HG03139 (cell line): ENCODE data around the gene PKP3.
"Not testable (repeated sequence)": the region's sequence is repeated elsewhere in the genome, so short reads cannot be mapped to it uniquely, and the experiment has no call there.

ENCODE experiments used
- ATAC-seq: cut with Tn5 transposase; IDR thresholded peaks from one replicate; pipeline ENCODE4 v1.9.1; 2021; ENCODE audit not compliant: unreplicated experiment

Gene PKP3, protein sequence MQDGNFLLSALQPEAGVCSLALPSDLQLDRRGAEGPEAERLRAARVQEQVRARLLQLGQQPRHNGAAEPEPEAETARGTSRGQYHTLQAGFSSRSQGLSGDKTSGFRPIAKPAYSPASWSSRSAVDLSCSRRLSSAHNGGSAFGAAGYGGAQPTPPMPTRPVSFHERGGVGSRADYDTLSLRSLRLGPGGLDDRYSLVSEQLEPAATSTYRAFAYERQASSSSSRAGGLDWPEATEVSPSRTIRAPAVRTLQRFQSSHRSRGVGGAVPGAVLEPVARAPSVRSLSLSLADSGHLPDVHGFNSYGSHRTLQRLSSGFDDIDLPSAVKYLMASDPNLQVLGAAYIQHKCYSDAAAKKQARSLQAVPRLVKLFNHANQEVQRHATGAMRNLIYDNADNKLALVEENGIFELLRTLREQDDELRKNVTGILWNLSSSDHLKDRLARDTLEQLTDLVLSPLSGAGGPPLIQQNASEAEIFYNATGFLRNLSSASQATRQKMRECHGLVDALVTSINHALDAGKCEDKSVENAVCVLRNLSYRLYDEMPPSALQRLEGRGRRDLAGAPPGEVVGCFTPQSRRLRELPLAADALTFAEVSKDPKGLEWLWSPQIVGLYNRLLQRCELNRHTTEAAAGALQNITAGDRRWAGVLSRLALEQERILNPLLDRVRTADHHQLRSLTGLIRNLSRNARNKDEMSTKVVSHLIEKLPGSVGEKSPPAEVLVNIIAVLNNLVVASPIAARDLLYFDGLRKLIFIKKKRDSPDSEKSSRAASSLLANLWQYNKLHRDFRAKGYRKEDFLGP

DNA sequence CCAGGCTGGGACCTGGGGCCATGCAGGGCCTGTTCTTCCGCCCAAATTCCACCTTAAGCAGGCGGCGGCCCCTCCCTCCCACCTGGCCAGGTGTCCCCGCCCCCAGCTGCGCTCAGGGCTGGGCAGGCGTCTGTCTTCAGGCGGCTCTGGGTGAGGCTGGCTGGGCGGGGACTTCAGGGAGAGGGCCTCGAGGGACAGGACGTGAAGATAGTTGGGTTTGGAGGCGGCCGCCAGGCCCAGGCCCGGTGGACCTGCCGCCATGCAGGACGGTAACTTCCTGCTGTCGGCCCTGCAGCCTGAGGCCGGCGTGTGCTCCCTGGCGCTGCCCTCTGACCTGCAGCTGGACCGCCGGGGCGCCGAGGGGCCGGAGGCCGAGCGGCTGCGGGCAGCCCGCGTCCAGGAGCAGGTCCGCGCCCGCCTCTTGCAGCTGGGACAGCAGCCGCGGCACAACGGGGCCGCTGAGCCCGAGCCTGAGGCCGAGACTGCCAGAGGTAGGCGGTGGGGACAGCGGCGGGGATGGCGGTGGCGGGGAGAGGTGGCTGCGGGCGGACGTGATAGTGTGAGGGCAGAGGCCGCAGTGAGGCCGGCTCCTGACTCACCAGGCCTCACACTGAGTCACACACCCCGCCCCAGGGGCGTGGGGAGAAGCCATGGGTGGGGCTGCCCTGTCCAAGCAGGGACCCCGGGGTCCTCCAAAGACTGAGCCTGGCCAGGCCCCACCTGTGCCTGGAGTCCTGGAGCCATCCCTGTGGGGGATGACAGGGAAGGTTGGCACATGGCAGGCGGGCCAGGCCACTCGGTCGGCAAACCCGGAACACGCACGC, at the start of gene PKP3:
PKP3 (plus strand) TSS at position 176 of the 824 bp plus-strand sequence; CDS start at position 260, 84 bp downstream.
- no peak for ATAC-seq

DNA sequence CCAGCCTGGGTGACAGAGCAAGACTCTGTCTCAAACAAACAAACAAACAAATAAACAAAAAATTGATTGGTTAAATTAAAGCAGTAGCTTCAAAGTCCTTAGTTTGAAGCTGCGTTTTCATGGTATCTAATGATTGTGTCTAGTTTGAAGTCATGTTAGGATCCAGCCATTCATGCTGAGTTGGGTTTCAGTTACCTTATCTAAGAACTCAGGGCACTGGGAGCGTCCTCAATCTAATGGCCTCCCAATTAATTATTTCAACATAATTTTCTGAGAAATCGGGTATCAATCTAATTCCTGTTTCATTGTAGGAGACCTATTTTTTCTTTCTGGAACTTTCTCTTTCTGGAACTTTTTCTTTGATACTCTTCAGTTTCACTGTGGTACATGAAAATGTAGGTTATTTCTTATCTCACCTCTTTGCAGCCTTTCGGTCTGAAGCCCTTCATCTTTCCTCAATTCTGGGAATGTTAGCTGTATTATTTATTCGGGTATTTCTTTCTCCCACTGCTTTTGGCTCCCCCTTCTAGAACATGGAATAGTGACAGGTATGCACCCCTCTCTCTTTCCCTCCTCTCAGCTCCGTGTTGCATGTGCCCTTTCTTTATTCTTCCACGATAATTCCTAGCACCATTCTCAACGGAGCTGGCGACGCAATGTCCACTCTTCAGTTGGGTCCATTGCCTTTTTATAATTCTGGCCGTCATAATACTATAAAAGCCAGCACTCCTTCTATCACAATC, 49.0 kb upstream of the PKP3 start:
- no peak for ATAC-seq

DNA sequence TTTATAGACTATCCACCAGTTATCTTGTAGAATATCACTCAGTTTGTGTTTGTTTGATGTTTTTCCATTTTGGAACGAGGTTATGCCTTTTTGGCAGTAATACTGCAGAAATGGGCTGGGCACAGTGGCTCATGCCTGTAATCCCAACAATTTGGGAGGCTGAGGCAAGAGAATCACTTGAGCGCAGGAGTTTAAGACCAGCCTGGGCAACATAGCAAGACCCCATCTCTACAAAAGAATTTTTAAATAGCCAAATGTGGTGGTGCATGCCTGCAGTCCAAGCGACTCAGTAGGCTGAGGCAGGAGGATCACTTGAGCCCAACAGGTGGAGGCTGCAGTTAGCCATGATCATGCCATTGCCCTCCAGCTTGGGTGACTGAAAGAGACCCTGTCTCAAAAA, 47.5 kb upstream of the PKP3 start:
- no peak for ATAC-seq

DNA sequence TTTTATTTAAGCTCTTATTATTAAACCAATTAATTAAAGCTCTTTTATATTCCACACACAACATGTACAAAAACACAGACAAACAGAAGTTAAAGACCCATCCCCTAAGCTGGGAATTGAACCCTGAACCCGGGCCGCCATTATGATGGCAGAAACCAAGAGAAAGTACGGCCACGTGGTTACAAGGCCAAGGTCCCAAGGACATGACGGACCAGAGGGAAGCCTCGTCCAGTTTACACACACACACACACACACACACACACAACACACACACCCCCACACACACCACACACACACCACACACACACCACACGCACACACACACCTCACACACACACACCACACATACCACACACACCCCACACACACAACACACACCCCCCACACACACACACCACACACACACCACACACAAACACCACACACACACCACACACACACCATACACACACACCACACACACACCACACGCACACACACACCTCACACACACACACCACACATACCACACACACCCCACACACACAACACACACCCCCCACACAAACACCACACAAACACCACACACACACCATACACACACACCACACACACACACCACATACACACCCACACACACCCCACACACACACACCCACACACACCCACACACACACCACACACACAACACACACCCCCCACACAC, 44.6 kb upstream of the PKP3 start:
- ATAC-seq, result not testable (repeated sequence)

DNA sequence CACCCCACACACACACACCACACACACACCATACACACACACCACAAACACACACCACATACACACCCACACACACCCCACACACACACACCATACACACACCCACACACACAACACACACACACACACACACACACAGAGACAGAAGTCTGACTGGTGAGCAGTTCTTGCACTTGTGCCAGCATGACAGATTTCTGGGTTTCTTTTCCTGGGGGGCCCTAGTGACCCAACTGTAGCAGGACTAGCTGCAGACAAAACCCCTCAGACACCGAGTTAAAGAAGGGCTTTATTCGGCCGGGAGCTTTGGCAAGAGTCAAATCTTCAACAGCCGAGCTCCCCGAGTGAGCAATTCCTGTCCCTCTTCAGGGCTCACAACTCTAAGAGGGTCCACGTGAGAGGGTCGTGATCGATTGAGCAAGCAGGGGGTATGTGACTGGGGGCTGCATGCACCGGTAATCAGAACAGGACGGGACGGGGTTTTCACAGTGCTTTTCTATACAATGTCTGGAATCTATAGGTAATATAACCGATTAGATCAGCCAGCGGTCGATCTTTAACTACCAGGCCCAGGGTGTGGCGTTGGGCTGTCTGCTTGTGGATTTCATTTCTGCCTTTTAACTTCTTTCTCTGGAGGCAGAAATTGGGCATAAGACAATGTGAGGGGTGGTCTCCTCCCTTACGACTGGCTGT, 43.8 kb upstream of the PKP3 start:
- not testable (repeated sequence) for ATAC-seq

DNA sequence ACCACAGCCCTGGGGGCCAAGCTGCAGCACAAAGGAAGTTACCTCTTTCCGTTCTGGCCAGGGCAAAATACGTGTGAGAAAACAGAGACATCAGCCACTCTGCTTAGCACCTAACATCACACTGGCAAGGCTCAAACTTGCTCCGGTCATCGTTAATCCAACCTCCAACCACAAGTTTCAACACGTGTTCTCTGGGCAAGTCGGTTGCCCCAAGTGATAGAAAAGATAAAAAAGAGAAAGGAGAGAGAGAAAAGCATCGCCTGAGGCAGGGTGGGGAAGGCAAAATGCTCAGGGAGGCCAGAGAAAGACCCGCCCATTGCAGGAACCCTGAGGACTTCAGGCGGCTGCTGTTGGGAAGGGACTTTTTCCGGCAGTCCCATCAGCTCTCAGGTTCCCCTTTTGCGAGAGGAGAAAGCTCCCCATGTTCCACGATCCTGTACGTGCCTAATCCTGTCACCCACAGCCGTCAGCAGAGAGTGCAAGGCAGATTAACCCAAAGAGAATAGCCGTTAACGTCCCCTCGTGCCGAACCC, 43.2 kb upstream of the PKP3 start:
- no peak for ATAC-seq

DNA sequence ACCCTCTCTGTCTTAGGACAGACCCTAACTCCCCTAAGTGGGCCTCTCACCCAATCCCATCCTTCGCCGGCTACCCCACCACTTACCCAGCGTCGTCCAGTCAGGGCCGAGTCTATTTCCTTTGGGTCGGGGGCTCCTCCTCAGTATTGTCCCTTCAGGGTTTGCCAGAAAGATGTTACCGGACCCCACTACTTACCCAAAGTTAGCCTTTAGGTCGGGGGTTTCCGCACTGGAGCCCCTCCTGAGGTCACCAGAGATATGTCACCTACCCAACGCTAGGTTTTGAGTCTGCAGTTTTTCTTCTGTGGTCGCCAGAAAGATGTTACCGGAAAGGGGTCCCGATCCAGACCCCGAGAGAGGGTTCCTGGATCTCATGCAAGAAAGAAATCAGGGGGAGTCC, 42.6 kb upstream of the PKP3 start:
- no peak for ATAC-seq

DNA sequence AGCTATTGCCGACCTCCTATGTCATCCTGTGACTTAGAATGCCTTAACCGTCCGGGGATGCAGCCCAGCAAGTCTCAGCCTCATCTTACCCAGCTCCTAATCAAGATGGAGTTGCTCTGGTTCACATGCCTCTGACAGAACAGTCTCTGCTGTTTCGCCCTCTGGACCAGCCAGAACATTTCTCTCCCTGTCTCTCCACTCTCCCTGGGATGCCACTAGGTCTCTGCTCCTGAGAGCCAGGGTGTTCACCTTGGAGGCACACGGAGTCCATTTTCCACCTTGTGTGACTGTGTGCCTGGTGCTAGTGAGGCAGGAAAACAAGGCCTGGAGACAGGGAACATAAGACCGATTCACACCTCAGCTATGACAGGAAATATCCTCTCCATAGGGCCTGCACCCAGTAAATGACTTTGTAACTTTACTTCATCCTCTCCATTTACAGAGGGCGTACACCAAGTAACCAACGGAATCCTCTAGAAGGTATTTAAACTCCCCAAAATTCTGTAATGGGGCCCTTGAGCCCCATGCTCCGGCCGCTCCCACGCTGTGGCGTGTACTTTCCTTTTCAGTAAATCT, 41.5 kb upstream of the PKP3 start:
- ATAC-seq, result no peak

DNA sequence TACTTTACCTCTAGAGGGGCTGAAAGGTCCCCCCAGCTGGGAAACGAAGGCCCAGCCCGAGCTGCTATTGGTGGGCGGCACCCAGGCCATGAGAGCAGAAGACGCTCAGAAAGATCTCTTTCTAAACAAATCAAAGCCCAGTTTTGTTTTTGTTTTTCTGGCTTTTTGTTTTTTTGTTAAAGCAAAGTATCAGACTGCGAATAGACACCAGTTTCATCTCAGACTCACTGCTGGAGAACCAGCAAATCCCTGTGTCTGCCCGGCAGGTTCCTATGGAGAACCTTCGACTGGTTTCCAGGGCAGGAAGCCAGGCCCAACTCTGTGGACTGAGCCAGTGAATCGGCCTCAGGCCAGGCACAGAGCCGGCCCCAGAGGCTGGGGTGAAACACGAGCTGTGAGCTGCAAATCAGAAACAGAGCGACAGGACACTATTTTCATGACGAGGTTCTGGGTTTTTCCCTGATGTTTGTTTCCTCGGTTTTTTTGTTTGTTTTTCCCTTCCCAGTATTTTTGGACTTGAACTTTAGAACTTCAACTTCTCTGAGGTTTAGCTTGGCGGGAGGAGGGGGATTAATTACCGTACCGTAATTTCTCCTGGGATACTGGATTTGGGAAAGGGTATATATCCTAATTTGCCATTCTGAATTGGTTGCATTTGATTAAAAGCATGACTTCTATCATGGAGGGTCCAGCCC, 40.7 kb upstream of the PKP3 start:
- ATAC-seq, result no peak

DNA sequence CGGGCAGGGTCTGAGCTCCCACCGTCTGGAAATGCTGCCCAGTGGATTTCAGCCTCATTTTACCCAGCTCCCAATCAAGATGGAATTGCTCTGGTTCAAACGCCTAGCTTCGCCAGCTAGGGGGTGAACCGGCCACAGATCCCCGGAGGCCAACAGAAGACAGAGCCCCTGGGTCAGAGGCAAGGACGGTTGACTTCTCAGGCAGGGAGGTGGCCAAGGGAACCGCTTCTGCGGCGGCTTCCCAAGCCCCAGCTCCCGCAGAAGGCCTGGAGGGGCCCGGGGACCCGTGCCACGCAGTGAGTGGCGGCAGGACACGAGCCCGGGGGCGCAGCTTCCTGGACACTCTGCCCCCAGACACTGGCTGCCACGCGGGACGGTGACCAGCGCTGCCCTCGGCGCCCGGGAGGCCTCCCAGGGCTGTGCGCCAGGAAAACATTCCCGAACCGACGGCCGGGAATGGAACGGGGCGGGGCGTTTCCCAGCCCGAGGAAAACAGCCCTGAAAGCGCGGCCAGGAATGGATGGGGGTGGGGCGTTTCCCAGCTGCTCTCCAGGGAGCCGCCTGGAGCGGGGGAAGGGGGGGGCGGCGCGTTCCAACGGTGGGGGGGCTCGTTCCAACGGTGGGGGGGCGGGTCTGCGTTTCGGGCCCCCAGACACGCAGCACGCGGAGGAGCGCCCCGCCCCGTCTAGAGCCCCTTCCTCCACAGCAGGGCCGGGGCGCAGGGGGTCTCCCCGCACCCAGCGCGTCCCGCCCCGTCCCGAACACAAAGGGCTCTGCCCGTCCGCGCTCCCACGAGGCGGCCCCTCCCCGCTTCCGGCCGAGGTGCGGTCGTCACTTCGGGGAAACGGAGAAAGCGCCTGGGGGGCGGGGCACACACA, 38.2 kb upstream of the PKP3 start:
- ATAC-seq, result no peak

DNA sequence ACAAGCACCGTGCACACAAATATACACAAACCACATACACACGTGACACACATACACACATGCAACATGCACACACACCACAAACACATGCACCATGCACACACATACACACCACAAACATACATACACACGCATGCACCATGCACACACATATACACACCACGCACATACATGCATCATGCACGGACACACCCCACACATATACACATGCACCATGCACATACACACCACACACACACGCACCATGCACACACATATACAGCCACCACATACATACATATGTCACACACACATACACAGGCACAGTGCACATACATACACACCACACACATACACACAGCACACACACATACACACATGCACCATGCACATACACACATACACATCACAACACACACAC, 37.4 kb upstream of the PKP3 start:
- no peak for ATAC-seq

DNA sequence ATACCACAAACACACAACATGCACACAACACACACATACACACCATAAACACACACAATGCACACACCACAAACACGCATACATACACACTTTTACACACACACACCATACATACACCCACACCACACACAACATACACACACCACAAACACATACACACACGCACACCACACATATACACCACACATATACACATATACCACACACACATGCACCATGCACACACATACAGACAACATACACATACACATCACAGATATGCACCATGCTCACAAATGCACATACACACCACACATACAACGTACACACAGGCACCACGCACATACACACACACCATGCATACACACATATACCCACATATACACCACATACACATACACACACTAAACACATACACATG, 36.4 kb upstream of the PKP3 start:
- ATAC-seq, result no peak

DNA sequence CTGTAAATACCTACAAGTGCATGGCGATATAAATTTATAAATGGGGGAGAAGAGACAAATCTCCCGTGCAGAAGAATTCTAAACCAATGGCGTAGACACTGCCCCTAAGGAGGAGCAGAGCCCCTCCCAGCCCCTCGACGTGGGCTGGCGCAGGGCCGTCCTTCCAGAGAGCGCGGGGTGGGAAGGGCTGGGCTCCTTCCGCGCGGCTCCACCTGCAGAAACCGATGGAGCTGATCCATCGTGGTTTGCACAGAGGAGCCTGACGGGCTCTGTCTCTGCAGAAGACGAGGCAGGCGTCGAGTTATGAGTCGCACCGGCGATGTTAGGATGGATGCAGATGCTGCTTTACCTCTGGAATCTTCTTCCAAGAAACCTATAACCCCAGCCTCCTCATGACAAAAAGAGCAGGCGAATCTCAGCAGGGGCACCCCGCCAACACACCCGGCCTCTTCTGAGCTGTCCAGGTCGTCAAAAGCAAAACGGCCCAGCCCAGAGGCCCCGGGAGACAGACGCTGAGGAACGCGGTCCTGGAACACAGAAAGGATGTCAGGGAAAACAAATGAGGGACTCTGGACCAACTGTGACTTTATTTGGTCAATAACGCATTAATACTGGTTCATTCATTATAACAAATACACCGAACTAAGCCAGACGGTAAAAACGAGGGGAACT, 35.7 kb upstream of the PKP3 start:
- ATAC-seq, result no peak

DNA sequence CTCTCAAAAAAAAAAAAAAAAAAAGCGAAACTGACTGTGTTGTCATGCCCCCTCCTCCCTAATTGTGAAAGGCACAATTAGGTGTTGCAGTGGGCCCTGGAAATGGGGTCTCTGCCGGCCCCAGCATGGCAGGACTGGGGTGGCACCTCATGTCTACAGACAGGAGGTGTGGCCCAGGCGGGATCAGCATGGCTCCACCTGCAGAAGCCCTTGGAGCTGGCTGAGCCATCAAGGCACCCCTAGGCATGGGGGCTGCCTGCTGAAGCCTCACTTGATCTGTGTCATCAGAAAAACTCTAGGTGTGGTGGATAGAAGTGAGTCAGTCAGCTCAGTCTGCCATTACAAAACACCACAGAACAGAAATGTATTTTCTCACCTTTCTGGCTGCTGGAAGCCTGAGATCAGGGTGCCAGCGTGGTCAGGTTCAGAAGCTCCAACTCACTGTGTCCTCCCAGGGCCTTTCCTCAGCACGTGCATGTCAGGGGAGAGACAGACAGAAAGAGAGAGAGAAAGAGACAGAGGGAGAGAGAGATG, 34.8 kb upstream of the PKP3 start:
- ATAC-seq, result no peak

DNA sequence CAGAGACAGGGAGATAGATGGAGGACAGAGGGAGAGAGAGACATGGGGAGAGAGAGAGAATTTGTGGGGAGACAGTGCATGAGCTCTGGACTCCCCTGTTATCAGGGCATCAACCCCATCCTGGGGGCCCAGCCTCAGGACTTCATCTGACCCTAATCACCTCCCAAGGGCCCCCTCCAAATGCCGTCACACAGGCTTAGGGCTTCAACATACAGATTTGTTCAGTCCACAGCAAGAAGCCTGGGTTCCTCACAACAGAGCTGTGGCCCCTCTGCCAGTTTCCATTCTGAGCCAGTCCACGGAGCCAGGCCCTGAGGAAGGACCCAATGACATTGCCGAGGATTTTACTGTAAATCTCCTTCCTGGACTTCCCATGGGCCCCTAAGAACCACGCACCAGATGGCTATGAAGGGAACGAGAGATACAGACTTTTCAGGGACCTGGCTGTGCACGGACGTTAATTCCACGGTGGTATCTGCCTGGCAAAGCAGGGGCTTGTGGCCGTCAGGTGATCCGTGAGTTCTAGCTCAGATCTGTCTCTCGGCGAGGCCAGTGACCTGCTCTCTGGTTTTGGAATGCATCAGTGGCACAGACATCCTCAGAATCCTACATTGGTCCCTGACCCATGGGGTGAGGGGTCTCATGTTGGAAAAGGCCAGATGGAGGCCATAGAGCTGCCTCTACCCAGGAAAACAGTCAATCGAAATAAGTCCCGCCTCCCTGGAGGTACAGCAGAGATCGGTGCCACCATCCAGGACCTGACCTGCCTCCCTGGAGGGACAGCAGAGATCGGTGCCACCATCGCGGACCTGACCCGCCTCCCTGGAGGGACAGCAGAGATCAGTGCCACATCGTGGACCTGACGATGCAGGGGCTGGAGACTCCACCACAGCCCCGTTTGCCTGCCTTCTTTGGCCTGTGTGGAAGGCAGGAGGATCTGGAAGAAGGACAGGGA, 33.4 kb upstream of the PKP3 start:
- ATAC-seq, result no peak
